ENCODE measurements around the gene RNF11.

RNF11 gene

GRCh38 chr1:51316113-51316845 is 80.2 kb downstream of the RNF11 start:
- no peak for DNase-seq

GRCh38 chr1:51316846-51317120 is 80.7 kb downstream of the RNF11 start:
- no peak for DNase-seq

GRCh38 chr1:51317798-51318197 is 81.7 kb downstream of the RNF11 start:
- no peak for DNase-seq

GRCh38 chr1:51320967-51321923 is 85.2 kb downstream of the RNF11 start:
- DNase-seq, result no peak

GRCh38 chr1:51321924-51322280 is 85.8 kb downstream of the RNF11 start:
- DNase-seq, result no peak

GRCh38 chr1:51322417-51323101 is 86.5 kb downstream of the RNF11 start:
- no peak for DNase-seq

Data from DMS 273 treated with DMSO at 0.1 percent for 48 hours (cell line).